NOMO-1 (cell line): Measurements from ENCODE around the gene CUL9.

ENCODE experiments used
- DNase-seq, 2 experiments: peaks; one replicate each; lab custom pipeline; 2025; ENCODE audit not compliant: unreplicated experiment in 2 of 2; lab: John Stamatoyannopoulos, UW

Gene CUL9

GRCh38 chr6:43223175-43223574, 41.2 kb downstream of the CUL9 start:
- no peak for DNase-seq

GRCh38 chr6:43226192-43226851, 44.3 kb downstream of the CUL9 start:
- no peak for DNase-seq

- DNase-seq = peak; percentile 54 to 57
Measured at GRCh38 chr6:43228951-43229802, 47.2 kb downstream of the CUL9 start, which contains the start of gene DNPH1. Gene DNPH1, minus strand, starts transcription at chr6:43229481. Its CDS starts 25 bp downstream, at chr6:43229456.

- no peak for DNase-seq
Measured at GRCh38 chr6:43229803-43230620, 48.0 kb downstream of the CUL9 start.

- DNase-seq = no peak
Measured at GRCh38 chr6:43231053-43231452, 49.1 kb downstream of the CUL9 start.

- DNase-seq = no peak
Measured at GRCh38 chr6:43231735-43232450, 49.9 kb downstream of the CUL9 start.

- DNase-seq = no peak
Measured at GRCh38 chr6:43235841-43236240, 53.8 kb downstream of the CUL9 start.

- no peak for DNase-seq
Measured at GRCh38 chr6:43239054-43239453, 57.1 kb downstream of the CUL9 start.

- DNase-seq = peak in 1 of 2 experiments; percentile 13
Measured at GRCh38 chr6:43240950-43241349, 59.0 kb downstream of the CUL9 start.

- DNase-seq = no peak
Measured at GRCh38 chr6:43241446-43241845, 59.5 kb downstream of the CUL9 start.

GRCh38 chr6:43242908-43243663, 61.1 kb downstream of the CUL9 start, which contains the start of gene TTBK1:
Gene TTBK1, plus strand, starts transcription at chr6:43243481. Its CDS starts 3,180 bp downstream, at chr6:43246661.
- no peak for DNase-seq

GRCh38 chr6:43243664-43244321, 61.8 kb downstream of the CUL9 start:
- DNase-seq = no peak

GRCh38 chr6:43246301-43247113, 64.5 kb downstream of the CUL9 start:
- DNase-seq = peak; percentile 48 to 51

- DNase-seq = peak; percentile 67 to 78
Measured at GRCh38 chr6:43247114-43247999, 65.4 kb downstream of the CUL9 start.

- DNase-seq = no peak
Measured at GRCh38 chr6:43248101-43248500, 66.1 kb downstream of the CUL9 start.

- no peak for DNase-seq
Measured at GRCh38 chr6:43248791-43249190, 66.8 kb downstream of the CUL9 start.

GRCh38 chr6:43250992-43251373, 69.0 kb downstream of the CUL9 start:
- no peak for DNase-seq
